GM18870 (cell line): Measurements from ENCODE around the gene SLC24A4.

Experiments used
- ATAC-seq: cut with Tn5 transposase; IDR thresholded peaks from one replicate; pipeline ENCODE4 v1.9.1; 2021; ENCODE audit warnings: moderate library complexity; ENCODE audit not compliant: unreplicated experiment

The SLC24A4 gene

DNA sequence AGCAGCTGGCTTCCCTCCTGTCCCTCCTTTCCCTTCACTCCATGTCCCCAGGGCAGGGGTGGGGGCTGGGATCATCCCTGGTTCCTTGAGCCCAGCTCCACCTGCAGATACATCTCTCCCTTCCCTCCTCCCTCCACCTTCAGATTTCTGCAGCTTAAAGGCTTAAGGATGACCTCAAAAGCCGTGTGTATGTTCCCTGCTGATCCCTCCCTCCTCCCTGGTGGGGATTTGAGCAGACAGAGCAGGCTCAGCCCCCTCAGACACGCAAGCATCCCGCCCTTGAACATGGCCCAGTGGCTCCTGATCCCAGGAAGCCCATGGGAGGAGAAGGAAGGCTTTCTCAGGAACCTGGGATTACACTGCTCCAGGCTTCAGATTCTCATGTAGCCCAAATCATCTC, 107.7 kb downstream of the SLC24A4 start:
- no peak for ATAC-seq

DNA sequence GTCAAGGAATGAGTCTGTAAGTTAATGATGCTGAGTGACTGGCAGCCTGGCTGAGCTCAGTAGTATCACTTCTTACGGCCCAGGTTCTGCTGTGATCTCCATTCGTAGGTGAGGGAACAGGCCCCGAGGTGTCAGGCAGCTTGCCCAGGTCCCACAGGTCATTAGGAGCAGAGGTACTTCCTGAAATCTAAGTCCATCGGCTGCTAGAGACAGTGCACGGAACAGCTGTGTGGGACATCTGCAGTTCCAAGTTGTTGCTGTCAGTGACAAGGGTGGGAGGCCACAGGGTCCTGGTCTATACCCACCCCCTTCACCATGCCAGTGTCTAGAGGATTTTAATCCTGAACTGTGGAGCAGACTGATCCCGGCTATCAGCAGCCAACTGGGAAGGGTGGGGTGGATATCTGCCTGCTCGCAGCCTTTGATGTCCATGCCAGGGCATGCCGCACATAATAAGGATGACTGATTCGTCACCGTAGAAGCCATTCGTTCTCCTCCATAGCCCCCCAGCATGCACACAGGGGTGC, 108.3 kb downstream of the SLC24A4 start:
- no peak for ATAC-seq

DNA sequence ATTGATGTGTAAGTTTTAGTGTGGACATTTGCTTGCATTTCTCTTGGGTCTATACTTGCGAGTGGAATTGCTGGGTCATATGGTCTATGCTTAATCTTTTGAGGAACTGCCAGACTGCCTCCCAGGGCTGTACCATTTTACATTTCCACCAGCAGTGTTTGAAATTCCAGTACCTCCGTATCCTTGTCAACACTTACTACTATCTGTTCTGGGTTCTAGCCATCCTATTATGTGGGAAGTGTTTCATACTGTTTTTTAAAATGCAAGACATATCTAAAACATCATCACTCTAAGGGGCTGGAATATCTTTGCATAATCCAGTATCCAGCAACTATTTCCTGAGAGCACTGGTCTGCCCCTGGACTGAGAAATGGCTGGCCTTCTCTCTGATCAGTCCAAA, 110.4 kb downstream of the SLC24A4 start:
- no peak for ATAC-seq

DNA sequence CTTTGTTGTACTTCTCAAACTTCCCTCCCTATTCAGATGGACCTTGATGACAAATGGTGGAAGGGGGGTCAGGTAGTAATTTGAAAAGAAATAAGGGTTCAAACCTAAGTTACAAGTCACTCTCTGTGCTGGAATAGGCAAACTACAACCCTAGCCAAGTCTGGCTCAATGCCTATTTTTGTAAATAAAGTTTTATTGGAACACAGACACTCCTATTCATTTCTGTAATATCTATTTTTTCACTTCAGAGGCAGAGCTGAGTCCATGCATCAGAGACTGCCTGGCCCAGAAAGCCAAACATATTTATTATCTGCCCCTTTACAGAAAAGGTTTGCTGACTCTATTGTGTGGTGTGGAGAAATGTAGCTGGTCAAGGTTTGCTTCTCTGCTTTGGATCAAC, 112.2 kb downstream of the SLC24A4 start:
- no peak for ATAC-seq

DNA sequence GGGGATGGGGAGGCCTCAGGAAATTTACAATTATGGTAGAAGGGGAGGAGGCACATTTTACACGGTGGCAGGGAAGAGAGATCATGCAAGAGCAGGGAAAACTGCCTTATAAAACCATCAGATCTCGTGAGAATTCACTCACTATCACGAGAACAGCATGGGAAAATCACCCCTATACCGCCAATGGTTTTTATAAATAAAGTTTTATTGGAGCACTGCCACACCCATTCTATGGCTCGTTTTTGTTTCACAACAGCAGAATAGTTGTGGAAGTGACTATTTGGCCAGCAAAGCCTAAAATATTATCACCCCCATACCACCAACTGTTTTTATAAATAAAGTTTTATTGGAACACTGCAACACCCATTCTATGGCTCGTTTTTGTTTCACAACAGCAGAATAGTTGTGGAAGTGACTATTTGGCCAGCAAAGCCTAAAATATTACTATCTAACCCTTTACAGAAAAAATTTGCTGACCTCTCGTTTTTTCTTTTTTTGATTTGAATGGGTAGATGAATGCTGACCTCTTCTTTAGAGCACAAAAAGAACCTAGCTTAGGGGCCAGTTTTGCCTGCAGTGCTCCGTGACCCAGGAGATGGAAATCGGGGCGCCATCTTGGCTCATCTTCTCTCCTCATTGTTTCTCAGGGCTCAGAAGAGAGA, 113.3 kb downstream of the SLC24A4 start:
- ATAC-seq: no peak

DNA sequence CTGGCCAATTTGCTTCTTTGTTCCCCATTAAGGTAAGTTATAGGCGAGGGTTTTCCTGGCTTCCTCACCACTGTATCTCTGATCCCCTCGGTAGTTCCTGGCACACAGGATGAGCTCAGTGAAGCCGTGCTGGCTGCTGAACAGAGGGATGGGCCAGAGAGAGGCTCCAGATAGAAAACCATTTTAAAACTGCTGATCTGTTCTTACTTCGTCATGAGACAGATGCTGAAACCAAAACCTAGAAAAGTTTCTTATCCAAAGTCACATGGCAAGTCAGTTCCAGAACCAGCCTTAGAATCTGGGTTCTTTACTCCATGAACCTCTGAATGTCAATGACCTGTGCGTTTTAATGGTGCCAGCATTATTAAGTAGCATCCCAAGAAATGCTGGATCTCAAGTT, 114.3 kb downstream of the SLC24A4 start:
- no peak for ATAC-seq

DNA sequence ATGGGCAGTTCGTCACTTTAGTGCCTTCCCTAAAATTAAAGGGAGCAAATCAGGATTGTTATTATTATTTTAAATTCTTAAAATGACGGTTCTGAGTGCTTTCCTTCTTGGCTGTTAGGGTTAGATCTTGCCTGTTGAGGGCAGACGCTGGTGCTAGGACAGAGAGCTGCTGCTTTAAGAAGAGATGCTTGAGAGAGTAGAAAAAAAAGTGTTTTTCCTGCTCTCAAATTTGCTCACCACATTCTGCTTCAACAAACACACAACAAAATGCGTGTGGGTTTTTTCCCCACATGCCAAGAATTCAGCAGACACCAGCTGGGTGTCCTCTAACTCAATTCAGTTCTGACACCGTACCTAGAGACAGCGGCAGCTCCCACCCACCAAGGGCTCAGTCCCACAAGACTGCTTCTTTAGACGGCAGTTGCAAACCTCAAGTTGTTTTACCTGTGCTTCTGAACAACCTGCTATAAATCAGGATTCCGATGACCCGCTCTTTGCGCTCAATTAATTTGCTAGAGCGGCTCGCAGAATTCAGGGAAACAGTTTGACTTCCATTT, 114.8 kb downstream of the SLC24A4 start:
- no peak for ATAC-seq

DNA sequence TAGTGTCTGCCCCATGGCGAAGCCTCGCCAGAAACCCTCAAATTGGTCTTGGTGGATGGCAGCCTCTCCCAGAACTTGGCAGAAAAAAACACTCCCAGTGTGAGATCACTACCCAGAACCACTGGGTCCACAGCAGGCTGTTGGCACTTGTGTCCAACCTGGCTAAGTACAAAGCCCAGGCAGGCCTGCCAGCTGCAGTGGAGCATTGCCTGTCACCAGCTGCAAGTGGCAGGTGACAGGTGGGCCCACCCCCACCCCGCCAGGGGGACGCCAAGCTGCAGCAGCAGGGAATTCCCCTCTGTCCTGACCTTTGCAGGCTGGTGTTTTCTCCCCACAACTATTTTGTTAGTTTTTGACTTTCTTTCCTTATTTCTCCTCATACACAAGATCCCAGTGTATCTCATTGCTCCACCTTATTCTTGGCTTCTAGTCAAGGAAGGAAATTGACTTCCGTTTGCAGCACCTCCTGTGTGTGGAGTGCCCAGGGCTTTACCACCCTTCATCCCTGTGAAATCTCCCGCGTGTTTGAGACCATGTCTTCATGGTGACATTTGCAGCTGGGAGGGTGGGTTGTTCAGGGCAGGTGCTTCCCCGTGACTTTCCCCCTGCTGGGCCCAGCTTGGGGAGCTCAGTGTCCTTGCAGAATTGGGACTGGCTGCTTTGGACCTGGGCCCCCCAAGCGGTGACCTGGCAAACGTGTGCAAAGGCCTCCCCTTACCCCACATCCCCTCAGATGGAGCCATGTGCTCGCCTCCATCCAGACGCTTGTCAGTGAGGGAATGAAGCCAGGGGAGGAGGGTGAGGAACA, 116.8 kb downstream of the SLC24A4 start:
- ATAC-seq: no peak

DNA sequence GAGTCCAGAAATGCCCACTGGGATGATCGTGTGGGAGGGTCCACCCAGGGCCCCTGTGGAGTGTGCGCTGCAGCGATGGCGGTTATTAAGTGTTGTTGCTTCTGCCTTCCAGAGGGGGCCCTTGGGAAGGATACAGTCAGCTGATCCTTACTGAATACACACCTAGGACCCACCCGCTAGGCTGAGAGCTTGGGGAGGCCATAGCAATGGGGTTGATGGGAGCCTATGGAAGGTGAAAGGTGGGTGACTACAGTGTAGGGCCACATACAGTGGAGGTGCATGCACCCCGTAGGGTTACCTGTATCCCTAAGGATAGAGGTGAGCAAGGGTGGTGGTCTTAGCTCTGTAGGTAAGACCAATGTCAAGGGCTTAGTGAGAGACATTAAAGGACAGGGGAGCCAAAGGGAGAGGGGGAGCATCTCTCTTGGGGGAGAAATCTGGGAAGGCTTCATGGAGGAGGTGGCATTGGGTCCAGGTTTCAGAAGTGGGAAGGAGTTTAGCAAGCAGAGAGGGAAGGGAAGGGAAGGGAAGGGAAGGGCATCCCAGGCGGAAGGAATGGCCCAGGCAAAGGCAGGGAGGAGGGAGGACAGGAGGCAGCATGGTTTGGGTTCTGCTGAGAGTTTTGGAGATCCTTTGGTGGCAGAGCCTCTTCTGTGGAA, 117.5 kb downstream of the SLC24A4 start:
- ATAC-seq: no peak

DNA sequence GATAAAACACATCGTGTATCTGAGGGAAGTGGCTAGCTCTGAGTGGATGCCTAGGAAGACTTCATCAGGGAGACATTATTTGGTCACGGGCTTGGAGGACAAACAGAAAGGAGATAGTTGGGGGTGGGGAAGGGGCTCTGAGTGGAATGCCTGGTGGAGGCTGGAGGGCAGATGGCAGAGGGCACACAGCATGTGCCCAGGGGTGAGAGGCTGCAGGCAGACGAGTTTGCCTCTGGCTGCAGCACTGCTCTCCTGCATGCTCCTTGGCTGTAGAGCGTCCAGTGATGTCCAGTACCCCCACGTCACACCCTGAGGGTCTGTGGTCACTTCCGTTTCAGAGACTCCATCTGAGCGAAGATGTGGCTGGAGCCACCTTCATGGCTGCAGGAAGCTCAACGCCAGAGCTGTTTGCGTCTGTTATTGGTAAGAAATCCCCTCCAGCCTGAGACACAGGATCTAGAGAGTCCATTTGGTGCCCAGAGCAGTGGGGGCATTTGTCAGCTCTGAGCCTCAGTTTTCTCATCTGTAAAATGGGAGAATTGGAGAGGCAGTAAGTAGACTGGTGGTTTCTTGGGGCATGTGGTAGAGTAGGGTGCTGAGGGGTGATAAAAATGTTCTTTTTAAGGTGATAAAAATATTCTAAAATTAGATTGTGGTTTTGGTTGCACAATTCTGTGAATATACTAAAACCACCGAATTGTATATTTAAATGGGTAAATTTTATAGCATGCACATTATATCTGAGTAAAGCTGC, 119.0 kb downstream of the SLC24A4 start:
- no peak for ATAC-seq

DNA sequence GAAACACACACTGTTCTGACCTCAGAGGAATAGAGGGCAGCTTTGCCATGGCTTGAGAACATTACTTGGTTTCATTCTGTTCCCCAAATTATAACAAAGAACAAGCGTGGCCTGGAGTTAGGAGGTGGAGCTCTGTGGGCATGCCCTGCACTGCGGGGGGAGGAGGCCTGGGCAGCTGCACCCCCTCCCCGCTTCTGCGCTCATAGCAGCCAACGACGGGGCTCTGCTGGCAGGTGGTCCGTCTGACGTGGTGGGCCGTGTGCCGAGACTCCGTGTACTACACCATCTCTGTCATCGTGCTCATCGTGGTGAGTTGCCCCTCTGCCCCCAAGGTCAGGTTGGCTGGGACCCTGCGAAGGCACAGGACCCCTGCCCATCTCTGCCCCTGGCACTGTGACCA, 120.2 kb downstream of the SLC24A4 start:
- ATAC-seq: no peak

DNA sequence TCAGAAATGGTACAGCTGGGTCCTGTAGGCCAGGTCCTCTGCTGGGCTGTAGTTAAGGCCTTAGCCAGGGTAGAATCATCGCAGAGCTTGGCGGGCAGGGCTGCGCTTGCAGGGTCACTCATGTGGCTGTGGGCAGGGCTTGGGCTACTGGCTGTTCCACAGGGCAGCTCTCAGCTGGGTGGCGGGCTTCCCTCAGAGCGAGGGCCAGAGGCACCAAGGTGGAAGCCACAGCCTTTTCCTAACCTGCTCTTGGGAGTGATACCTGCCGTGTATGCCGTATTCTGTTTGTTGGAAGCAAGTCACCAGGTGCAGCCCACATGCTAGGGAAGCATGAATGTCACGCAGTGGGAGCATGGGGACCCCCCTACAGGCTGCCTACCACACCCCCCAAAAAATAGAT, 120.8 kb downstream of the SLC24A4 start:
- no peak for ATAC-seq

DNA sequence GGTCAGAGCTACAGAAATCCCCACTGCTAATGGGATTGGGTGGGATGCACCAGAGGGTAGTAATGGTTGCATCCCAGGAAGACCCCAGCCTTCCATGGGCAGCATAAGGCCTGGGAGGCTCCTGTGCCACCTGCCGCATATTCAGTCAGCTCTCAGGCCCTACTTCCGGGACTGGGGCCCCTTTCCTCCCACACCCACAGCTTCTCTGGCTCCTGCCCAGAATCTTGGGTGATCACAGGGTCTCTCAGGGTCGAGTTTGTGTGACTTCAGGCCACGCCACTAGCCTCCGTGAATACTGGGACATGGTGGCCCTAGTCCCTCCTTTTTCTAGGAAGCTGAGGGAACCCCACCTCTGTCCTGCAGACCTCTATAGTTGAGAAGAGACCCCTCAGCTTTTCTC, 123.8 kb downstream of the SLC24A4 start:
- no peak for ATAC-seq

DNA sequence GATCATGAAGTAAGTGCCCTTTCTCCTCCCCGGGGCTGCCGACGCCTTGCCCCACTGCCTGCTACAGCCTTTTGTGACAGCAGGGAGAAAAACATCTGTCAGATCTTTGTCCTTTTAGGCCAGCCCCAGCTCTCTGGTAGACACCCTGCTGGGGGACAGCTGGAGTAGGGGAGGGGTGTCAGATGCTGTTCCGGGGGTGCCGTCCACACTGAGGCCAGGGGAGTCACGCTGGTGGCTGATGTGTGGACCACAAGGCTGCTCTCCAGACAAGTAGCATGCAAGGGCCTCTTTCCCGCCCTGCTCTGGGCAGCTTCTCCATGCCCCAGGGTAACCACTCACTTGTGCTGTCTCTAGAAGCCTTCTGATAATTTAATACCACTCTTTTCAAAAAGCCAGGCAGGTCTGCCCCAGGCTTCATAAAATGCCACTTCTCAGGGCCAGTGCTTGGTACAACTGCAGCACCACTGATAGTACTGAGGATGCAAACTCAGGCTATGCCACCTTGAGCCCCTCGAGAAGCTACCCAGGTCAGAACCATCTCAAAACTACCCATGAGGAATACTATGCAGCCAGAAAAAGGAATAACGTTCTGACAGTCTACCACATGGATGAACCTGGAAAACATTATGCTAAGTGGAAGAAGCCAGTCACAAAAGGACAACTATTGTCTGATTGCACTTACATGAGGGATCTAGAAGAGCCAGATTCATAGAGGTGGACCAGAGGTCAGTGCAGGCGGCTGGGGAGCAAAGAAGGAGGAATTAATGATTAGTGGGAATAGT, 124.6 kb downstream of the SLC24A4 start:
- no peak for ATAC-seq

DNA sequence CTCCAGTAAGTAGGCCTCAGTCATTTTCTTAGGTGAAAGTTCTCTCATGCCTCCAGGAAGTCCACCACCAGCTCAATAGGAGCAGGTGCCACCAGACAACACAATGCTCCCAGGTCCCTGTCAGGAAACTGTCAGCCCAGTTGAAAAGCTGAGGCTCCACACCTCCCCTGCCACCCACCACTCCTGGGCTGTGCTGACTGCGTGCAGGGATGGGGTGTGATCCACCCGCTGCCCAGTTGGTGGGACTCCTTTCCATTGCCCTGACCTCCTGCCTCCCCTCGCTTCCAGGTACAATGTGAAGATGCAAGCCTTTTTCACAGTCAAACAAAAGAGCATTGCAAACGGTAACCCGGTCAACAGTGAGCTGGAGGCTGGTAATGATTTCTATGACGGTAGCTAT, 125.8 kb downstream of the SLC24A4 start:
- no peak for ATAC-seq

DNA sequence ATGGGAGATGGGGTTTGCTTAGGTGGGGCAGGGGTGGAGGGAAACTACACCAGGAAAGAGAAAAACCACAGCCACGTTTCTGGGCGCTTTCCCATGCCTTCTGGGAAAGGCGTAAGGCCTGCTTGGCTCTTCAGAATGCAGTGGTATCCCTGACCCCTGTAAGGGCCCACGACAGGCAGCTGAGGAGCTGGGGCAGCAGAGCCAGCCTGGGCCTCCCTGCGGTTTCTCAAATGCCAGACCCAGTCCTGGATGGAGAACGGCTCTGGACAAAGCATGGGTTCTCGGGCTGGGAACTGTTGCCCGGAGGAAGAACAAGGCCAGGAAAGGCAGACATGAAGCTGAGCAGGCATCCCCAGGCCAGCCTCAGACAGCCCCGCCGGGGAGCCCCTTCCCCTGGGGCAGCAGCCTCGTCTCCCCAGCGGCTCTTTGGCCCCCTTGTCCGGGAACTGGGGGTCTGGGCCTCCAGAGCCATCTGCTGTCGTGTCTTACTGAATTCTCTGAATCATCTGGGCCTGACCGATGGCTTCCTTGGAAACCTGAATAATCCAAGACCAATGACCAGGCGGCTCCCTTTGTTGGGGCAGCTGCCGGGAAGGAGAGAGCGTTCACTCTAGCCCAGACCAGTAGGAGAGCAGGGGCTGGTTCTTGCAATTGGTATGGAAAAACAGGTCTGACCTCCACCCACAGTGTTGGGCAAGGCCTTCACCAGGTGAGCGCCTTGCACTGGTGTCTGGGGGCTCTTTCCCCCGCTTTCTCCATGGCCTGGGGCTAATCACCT, 126.6 kb downstream of the SLC24A4 start:
- no peak for ATAC-seq

DNA sequence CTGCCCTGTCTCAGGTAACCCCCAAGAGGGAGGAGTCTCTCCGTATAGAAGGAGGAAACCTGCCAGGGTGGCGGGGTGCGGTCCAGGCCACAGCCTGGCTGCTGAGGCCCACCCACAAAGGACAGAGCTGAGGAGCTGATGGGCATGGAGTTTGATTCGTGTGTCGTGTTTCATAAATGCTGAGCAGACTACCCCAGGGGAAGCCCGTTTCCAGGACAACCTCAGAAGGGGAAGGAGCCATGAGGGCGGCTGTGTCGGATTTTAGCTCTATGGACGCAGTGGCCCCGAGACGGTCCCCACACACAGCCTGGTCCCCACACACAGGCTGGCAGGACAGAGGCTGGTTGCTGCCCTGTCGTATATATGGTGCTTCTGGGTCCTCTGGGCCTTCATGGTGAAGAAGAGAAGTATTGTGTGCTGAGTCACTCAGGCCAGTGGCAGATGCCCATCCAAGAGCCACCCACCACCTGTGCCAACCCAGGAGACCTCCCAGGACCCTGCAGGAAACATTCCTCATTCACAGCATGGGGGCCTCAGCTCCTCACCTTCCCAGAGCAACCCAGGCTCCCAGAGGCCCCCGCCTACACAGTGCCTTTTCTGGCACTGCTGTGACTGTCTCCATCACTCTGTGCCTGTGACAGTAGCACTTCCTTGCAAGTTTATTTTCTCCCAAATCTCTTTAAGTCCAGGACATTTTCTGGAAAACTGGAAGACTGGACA, 127.5 kb downstream of the SLC24A4 start:
- ATAC-seq: no peak

DNA sequence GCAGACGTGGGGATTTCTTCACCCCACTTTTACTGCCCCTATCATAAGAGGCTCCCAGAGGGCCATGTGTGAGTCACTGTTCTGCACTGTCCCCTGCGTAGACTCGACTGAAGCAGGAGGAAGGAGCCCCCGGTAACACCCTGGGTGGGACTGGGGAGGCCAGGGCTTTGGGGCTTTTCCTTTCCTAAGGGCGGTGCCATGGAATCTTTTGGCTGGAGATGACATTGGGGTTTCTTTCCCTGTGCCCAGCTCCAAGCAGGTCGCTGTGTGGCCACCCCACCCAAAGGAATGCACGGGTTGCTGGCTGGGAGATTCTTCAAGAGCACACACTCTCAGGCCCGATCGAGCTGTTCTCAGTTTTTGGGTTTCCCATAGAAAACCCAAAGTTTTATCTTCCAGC, 128.3 kb downstream of the SLC24A4 start:
- no peak for ATAC-seq

DNA sequence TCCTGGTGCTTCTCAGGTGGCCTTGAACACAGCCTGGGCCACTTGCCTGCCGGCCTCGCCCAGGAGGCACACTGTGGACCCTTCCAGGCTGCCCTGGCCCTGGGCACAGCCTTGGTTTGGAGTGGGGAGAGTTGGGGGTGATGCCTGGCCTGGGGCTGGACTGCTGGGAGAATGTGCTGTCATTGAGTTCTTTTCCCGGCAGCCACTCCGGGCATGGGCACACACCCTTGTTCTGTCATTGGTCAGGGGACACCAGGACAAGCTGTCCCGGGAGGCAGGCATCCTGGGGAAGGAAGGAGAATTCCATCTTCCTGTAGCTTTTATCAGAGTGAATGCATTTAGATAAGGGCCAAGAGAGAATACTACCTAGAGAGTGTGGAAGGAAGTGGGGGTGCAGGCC, 128.8 kb downstream of the SLC24A4 start:
- ATAC-seq: no peak
